8988T (cell line): Measurements from ENCODE around the gene OOSP2.
"Not testable (repeated sequence)": the region's sequence is repeated elsewhere in the genome, so short reads cannot be mapped to it uniquely, and the experiment has no call there.

Experiments
- DNase-seq: peaks from one replicate; pipeline ENCODE4 v3.0.0; 2011

The OOSP2 gene, protein sequence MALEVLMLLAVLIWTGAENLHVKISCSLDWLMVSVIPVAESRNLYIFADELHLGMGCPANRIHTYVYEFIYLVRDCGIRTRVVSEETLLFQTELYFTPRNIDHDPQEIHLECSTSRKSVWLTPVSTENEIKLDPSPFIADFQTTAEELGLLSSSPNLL

DNA sequence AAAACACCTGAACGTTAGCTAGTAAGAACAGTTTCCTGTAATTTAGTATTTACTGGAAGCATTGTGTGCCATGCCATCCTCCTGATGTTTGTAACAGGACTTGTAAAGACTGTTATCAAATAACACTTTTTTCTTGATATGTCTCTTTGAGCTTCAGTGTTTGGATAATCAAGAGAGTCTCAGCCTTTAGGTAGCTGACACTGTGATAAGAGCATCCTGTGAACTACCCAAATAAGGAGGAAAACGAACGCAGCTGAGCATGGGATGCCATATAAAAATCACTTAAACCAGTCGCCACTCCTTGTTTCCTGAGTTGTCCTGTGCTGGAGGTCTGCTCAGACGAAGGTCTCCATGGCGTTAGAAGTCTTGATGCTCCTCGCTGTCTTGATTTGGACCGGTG, at the start of gene OOSP2:
Gene OOSP2 (plus strand): TSS at position 301 of the 400 bp plus-strand sequence. CDS start 51 bp downstream, at position 352.
- DNase-seq, result no peak

DNA sequence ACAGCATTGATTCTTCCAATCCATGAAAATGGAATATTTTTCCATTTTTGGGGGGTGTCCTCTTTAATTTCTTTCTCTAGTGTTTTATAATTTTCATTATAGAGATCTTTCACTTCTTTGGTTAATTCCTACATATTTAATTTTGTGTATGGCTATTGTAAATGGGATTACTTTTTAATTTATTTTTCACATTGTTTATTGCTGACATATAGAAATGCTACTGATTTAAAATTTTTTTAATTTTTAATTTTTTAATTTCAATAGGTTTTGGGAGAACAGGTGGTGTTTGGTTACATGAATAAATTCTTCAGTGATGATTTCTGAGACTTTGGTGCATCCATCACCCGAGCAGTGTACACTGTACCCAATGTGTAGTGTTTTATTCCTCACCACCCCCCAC, 49.8 kb upstream of the OOSP2 start:
- DNase-seq, result no peak

DNA sequence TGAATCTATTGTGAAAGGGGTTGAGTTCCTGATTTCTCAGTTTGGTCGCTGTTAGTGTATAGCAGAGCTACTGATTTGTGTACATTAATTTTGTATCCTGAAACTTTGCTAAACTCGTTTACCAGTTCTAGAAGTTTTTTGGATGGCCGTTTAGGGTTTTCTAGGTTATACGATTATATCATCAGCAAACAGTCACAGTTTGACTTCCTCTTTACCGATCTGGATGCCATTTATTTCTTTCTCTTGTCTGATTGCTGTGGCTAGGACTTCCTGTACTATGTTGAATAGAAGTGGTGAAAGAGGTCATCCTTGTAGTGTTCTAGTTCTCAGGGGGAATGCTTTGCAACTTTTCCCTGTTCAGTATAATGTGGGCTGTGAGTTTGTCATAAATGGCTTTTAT, 47.8 kb upstream of the OOSP2 start:
- DNase-seq, result no peak

DNA sequence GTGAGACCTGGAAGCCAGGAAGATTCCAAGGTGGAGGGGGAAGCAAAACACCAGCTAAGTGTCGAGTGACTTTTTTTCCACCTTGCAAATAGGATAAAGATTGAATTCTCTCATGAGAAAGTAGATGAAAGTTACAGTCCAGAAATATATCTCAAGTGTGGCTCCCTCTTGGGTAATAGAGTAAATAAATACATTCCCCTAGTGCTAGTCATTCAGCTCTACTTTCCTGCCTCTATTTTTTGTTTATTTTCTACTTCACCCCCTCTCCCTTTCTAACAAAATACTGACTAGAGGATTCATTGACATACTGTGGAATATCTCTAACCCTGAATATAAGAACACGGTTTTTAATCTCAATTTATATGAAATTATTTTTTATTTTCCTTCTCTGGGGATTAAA, 42.4 kb upstream of the OOSP2 start:
- DNase-seq, result no peak

DNA sequence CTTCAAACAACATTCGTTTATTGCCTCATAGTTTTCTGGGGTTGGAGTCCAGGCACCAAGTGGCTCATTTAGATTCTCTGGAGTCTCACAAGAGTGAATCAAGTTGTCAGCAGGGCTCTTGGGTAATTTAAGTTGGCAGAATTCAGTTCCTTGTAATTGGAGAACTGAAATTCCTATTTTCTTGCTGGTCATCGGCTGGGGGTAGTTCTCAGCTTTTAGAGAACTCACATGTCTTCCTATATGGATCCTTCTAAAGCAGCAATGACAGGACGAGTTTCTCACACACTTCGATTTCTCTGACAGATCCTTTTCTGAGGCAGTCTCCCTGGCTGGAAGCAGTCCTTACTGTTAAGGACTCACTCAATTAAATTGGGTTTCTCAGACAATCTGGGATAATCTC, 40.5 kb upstream of the OOSP2 start:
- no peak for DNase-seq

DNA sequence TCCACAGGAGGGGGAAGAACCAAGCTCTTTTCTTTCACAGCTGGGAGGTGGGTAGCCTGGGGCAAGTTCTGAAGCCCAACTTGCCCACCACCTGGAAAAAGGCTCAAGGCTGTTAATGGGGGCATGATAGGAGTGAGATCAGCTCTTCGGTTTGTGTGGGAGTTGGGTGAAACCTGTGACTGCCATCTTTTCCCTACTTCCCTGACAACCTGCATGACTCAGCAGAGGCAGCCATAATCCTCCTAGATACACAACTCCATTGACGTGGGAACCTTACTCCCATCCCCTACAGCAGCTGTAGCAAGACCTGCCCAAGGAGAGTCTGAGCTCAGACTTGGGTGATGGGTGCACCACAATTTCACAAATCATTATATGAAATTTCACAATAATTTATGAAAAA, 36.5 kb upstream of the OOSP2 start:
- no peak for DNase-seq

DNA sequence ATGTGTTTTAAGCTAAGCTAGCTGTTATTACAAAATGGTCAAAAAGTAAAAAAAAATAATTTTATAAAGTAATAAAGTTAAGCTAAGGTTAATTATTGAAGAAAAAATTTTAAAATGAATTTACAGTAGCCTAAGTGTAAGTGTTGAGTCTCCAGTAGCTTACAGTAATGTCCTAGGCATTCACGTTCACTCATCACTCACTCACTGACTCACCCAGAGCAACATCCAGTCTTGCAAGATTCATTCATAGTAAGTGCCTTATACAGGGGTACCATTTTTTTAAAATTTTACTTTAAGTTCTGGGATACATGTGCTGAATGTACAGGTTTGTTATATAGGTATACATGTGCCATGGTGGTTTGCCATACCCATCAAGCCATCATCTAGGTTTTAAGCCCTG, 34.8 kb upstream of the OOSP2 start:
- no peak for DNase-seq

DNA sequence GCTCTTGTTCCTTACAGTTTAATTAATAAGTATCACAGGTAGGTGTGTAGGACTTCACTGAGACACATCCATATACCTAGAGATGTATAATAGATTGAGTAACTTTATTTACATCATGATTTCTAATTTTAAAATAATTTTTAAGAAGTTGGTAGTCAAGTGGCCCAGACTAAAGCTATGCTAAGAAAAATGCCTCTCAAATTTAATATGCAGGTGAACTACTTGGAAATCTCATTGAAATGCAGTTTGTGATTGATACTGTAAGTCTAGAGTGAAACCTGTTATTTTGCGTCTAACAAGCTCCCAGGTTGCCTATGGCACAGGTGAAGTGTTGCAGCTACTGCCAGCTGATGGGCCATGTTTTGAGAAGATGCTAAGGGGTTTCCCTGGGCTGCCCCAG, 23.3 kb upstream of the OOSP2 start, which contains the start of gene OOSP4B:
Gene OOSP4B (plus strand): TSS at position 301 of the 400 bp plus-strand sequence.
- no peak for DNase-seq

DNA sequence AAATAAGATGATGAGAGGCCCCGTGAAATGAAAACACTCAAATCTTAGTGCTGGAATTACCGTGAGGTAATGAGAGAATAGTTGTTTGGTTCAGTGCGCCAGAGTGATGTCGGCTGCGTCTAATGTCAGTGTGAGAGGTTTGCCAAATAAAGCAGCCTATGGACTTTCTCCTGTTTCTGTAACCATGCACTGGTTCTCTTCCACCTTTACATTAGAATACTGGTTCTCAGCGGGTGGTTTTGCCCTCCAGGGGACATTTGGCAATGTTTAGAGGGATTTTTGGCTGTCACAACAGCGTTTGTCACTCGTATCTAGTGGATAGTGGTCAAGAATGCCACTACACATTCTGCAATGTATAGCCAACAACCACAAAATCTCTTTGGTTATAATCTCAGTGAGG, 22.2 kb upstream of the OOSP2 start:
- no peak for DNase-seq

DNA sequence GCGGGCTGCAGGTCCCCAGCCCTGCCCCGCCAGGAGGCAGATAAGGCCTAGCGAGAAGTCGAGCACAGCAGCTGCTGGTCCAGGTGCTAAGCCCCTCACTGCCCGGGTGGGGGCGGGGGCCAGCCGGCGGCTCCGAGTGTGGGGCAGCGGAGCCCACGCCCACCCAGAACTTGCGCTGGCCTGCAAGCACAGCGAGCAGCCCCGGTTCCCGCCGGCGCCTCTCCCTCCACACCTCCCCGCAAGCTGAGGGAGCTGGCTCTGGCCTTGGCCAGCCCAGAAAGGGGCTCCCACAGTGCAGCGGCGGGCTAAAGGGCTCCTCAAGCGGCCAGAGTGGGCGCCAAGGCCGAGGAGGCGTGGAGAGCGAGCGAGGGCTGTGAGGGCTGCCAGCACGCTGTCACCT, 19.8 kb upstream of the OOSP2 start:
- not testable (repeated sequence) for DNase-seq

DNA sequence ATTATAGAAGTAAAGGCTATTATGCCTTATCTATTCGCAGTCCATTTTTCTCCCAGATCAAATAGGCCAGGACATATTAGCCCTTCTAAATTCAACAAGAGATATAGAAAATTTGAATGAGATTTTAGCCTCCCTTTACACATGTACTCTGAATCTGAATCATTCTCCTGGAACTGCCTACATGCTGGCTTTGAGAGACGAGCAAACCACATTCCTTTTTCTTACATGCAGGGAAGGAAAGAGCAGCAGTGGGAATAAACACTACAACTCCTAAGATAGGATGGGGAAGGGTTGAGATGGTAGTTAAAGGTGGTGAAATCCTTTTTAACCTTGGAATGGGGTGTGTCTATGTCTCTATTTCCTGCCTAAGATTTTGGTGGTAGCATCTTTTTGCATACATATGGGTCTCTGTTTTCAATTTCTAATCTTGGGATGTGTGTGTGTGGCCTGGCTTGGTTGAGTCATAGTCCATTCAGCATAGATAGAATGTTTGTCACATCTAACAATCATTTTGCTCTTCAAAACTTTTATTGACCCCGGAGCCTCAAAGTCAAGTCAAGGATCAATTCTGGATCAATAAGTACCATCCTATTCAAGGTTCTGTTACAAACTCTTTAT, 11.1 kb upstream of the OOSP2 start:
- no peak for DNase-seq

DNA sequence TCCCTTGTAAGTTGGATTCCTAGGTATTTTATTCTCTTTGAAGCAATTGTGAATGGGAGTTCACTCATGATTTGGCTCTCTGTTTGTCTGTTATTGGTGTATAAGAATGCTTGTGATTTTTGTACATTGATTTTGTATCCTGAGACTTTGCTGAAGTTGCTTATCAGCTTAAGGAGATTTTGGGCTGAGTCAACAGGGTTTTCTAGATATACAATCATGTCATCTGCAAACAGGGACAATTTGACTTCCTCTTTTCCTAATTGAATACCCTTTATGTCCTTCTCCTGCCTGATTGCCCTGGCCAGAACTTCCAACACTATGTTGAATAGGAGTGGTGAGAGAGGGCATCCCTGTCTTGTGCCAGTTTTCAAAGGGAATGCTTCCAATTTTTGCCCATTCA, 10.2 kb downstream of the OOSP2 start:
- not testable (repeated sequence) for DNase-seq

DNA sequence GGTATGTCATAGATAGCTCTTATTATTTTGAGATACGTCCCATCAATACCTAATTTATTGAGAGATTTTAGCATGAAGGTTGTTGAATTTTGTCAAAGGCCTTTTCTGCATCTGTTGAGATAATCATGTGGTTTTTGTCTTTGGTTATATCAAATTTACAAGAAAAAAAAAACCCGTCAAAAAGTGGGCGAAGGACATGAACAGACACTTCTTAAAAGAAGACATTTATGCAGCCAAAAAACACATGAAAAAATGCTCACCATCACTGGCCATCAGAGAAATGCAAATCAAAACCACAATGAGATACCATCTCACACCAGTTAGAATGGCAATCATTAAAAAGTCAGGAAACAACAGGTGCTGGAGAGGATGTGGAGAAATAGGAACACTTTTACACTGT, 10.6 kb downstream of the OOSP2 start:
- not testable (repeated sequence) for DNase-seq

DNA sequence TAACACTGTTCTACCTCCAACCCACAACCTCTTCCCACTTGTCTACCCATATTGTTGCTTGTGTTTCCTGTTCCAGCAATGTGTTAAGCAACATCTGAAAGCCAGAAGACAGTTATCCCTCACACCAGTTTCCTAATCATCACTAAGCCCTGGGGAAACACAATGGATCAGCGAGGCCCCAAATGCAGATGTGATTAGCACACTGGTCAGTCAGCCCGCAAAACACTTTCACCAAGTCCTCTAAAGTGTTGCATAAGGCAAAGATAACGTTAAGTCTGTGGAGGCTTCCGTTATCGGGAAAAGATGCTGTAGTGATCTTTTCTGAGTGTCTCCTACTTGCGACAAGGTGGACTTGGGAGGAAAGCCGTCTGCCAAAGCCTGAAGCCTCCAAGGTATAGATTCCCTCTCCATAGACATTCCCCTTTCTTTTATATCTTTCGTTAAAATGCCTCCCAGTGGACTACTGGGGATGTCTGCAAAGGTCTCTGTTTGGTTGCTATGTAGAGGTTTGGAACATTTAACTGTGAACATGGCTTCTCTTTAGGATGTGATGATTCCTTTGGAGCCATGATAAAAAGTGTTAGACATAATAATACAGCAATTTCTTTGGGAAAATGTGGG, 16.2 kb downstream of the OOSP2 start, which contains the start of gene MS4A3:
Gene MS4A3 (plus strand): TSS at position 317 of the 621 bp plus-strand sequence. CDS start 4,496 bp downstream, outside the sequence.
- DNase-seq, result no peak

DNA sequence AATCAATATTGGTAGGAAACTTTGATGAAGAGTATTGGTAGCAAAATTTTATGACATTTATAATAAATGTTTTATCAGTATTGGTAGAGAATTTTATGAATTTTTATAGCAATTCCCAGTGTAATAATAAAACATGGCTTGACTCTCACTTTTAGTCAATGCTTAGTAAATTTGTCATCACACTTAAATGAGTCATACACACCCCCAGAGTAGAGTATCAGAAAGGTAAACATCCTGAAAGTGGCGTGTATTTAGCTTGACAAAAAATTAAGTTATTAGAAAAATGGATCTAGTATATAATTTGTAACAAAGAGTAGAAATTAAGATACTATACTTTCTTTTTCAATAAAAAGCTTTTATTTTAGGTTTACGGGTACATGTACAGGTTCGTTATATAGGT, 18.8 kb downstream of the OOSP2 start:
- DNase-seq, result no peak

DNA sequence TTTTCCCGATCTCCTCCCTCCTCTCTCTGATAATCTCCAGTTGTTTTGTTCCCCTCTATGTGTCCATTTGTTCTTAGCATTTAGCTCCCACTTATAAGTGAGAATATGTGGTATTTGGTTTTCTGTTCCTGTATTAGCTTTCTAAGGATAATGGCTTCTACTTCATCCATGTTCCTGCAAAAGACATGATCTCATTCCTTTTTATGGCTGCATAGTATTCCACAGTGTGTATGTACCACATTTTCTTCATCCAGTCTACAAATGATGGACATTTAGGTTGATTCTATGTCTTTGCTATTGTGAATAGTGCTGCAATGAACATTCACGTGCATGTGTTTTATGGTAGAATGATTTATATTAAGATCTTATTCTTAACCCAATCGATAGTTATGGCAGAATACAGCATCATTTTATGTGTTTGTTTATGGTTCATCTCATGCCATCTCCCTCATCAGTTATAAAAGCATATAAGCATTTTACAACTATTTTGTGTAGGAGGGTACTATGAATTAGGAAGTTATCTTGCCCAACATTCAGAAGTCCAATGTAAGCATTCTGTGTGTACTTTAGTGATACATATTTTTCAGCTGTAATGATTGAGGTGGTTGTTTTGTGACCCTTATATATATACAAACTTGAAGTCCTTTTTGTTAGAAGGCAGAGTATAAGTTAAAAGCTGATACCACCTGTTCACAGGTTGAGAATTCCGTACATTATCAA, 19.5 kb downstream of the OOSP2 start:
- no peak for DNase-seq

DNA sequence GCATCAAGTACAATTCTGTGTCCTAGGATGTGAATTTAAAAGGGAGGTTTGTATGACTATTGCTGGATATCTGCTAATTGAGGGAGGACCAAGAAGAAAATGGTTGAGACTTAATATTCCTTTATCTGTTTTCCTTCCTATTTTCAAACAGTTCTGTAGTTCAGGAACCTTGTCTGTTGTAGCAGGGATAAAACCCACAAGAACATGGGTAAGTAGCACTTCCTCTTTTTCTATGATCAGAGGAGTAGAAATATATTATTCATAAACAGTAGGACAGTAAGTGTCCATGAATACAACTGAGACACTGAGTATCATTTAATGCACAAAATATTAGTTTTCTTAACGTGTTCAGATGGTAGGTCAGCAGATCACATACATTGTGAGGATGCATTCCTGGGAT, 23.9 kb downstream of the OOSP2 start:
- DNase-seq, result no peak

DNA sequence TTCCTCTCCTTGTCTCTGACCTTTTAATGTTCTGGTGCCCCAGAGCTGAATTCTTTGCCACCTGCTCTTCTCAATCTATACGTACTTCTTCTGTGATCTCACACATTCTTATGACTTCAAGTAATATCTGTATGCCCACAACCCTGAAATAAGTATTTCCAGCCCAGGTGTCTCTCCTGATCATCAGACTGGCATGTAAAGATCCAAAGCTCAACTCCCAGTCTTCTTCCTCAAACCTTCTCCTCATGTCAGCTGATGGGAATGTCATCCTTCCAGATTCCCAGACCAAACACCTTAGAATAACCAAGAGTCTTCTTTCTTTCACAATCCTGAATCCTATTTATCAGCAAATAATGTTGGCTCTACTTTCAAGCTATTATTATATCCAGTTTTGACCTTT, 25.6 kb downstream of the OOSP2 start:
- DNase-seq, result no peak

DNA sequence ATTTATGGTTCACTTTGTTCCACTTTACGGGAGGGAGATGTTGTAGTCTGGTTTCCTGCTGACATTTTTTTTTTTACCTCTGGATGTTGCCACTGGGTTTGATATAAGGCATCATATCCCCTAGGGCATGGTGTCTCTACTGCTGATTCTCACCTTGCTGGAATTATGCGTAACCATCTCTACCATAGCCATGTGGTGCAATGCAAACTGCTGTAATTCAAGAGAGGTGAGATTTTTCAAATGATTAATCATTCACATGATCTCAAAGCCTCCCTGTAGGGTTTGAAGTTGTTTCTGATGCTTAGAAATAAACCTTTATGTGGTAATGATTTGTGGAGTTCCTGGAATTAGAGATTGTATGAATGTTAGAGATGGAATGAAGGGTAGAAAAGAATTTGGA, 29.2 kb downstream of the OOSP2 start:
- DNase-seq, result no peak

DNA sequence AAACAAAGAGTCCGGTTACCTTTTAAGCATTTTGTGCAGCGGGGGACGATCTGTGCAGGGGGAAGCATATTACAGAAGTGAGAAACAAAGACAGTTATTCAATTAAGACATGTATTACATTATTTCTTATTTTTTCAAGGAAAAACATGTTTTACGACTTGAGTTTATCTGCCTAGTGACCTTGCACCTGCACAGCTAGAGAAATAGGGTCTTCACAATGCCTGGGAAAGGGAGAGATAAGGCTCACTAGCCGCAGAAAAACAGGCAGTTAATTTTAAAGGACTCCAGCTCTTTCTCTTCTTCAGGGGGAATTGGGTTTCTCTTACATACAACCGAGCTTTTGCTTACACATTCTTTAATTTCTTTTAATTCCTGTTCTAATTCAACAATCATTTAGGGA, 31.4 kb downstream of the OOSP2 start:
- not testable (repeated sequence) for DNase-seq

DNA sequence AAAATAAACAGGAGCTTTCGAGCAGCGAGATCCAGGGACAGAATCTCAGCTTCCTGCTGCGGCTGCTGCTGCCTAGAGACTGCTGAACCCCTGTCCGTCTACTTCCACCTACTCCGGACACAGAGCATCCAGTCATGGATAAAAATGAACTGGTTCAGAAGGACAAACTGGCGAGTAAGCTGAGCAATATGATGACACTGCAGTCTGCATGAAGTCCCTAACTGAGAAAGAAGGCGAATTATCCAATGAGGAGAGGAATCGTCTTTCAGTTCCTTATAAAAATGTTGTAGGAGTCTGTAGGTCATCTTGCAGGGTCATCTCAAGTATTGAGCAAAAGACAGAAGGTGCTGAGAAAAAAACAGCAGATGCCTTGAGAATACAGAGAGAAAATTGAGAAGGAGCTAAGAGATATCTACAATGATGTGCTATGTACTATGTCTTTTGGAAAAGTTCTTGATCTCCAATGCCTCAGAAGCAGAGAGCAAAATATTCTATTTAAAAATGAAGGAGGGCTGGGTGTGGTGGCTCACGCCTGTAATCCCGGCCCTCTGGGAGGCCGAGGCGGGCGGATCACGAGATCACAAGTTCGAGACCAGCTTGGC, 37.1 kb downstream of the OOSP2 start:
- no peak for DNase-seq

DNA sequence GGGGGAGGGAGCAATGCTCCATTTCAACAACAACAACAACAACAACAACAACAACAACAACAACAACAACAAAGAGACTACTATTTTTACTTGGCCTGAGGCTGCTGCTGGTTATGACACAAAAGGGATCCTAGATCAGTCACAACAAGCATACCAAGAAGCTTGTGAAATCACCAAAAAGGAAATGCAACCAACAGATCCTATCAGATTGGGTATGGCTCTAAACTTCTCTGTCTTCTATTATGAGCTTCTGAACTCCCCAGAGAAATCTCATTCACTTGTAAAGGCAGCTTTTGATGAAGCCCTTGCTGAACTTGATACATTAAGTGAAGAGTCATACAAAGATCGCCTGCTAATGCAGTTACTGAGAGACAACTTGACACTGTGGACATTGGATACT, 37.8 kb downstream of the OOSP2 start:
- no peak for DNase-seq

DNA sequence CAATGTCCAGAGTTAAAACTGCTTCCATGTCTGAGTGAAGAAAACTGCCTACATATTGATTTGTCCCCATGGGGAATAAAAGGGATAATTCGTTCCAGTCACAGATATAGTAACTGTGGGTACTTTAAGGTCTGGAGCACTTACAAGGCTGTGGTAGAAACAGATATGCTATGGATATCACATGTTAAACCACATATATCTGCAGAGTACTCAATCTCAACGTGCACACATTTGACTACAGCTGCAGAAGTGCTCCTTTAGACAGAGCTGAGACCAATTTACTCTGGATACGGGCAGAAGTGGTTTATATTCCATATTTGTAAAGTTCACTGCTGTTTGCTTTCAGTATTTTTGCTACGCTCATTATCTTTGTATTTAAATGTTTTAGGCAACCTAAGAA, 38.5 kb downstream of the OOSP2 start:
- DNase-seq, result no peak
